Measurements from ENCODE around the gene RGS6. TPM values are rescaled to one million over a fixed set of nuclear protein-coding genes. Genes with fewer than 3 reads are reported as not detected.

The RGS6 gene
- total RNA-seq, 1 donor = not detected

DNA sequence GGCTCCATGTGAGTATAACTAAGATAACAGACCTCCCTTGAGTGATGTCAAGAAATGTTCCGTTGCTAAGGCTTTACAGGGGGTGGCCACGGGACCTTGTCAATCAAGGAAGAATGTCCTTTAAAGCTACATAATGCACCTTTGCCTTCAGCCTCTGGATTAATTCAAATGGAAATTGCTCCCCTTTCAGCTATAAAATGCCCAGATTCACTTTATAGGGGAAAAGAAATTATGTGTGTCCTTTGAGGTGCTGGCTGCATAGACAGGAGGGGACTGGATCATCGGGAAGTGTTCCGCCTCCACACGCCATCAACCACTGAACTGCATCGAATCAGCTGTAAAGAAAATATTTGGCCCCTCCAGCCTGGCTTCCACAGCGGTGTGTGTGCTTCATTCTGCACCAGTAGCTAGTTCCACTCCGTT, 546.3 kb downstream of the RGS6 start:
- Histone ChIP-seq H3K9me3 (ENCODE audit: low read depth, low read length) (no peaks in the 10 kb centered on the region), H2AFZ (ENCODE audit: low read length) (no peak overlapping the region), H3K79me2 (ENCODE audit: insufficient read depth, low read length) (no peaks in the 10 kb centered on the region), H3K4me3 (ENCODE audit: insufficient read depth, low read length) (no peak overlapping the region), H3K4me1 (ENCODE audit: insufficient read depth, low read length) (peaks cover 7% of the 10 kb centered on the region), H3K27ac (ENCODE audit: low read depth, low read length) (no peak overlapping the region), H3K36me3 (ENCODE audit: insufficient read depth, low read length) (no peaks in the 10 kb centered on the region), H4K20me1 (ENCODE audit: insufficient read depth, low read length) (no peaks in the 10 kb centered on the region), H3K4me2 (ENCODE audit: insufficient read depth, low read length) (no peak overlapping the region), H3K27me3 (ENCODE audit: insufficient read depth, low read length) (peaks cover 26% of the 10 kb centered on the region)
- TF ChIP-seq, protein P1, sequence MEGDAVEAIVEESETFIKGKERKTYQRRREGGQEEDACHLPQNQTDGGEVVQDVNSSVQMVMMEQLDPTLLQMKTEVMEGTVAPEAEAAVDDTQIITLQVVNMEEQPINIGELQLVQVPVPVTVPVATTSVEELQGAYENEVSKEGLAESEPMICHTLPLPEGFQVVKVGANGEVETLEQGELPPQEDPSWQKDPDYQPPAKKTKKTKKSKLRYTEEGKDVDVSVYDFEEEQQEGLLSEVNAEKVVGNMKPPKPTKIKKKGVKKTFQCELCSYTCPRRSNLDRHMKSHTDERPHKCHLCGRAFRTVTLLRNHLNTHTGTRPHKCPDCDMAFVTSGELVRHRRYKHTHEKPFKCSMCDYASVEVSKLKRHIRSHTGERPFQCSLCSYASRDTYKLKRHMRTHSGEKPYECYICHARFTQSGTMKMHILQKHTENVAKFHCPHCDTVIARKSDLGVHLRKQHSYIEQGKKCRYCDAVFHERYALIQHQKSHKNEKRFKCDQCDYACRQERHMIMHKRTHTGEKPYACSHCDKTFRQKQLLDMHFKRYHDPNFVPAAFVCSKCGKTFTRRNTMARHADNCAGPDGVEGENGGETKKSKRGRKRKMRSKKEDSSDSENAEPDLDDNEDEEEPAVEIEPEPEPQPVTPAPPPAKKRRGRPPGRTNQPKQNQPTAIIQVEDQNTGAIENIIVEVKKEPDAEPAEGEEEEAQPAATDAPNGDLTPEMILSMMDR (IDR thresholded peaks at IDR 0.05; ENCODE audit: extremely low read depth, low read depth, low read length) = no peak
- no peak for DNase-seq (ENCODE audit: insufficient read length, low spot score, missing footprints)

DNA sequence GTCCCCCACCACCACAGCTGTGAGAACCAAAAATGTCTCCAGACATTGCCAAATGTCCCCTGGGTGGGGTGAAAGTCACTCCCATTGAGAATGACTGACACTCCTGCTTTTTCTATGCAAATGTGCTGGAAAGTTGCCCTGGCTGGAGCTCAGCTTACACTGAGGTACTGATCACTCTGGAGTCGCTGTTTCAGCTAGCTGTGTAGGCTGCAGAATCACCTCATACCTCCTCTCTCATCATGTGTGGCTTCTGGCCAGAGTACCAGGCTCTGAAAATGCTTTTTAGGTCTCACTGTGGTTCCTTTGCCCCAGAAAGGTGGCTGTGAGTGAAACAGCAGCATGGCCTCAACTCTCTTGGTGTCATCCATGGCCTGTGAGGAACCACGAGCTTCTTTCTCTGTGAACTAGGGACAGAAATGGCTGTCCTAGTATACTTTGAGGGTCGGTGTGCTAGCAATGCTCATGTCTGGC, 547.3 kb downstream of the RGS6 start:
- Histone ChIP-seq H3K79me2 (ENCODE audit: insufficient read depth, low read length) (no peaks in the 10 kb centered on the region), H2AFZ (ENCODE audit: low read length) (no peak overlapping the region), H3K4me1 (ENCODE audit: insufficient read depth, low read length) (peaks cover 7% of the 10 kb centered on the region), H3K4me3 (ENCODE audit: insufficient read depth, low read length) (no peak overlapping the region), H3K36me3 (ENCODE audit: insufficient read depth, low read length) (no peaks in the 10 kb centered on the region), H3K27ac (ENCODE audit: low read depth, low read length) (no peak overlapping the region), H3K9me3 (ENCODE audit: low read depth, low read length) (no peaks in the 10 kb centered on the region), H3K27me3 (ENCODE audit: insufficient read depth, low read length) (peaks cover 26% of the 10 kb centered on the region), H3K4me2 (ENCODE audit: insufficient read depth, low read length) (no peak overlapping the region), H4K20me1 (ENCODE audit: insufficient read depth, low read length) (no peaks in the 10 kb centered on the region)
- TF ChIP-seq, protein P1 (IDR thresholded peaks at IDR 0.05; ENCODE audit: extremely low read depth, low read depth, low read length) = no peak
- DNase-seq (ENCODE audit: insufficient read length, low spot score, missing footprints) = no peak

DNA sequence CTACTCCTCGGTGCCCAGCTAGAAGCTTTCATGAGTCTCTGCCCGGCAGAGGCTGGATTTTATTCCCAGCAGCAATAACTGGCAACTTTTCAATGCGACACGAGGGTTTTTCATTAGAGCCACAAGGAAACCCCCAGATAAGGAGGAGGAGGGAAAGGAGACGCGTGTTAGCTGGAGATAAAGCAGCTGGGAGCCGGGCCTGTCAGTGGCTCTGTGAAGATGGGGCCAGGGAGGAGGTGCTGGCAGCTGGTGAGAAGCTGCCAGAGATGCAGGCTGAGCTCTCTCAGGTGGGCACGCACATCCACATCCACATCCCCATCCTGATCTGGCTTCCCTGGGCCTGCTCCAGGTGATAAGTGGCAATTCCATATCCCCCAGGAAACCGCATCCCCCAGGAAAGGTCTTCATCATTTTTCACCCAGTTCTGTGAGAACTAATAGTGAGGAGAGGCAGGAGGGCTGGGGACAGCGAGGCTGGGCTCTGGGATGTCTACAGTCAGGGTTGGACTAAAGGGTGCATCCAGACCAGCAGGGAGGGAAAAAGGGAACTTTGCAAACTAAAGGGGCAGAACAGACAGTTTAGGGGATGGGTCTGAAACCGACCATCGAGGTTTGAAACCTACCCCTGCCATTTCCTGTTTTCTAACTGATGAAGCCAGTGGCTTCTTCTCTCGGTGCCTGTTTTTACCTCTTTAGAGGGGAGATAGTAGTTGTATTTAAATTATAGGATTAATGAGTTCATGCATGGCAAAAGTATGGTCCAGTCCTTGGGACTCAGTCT, 548.4 kb downstream of the RGS6 start:
- TF ChIP-seq, protein P1 (IDR thresholded peaks at IDR 0.05; ENCODE audit: extremely low read depth, low read depth, low read length) = no peak
- H3K36me3 ChIP-seq (ENCODE audit: insufficient read depth, low read length) = no peaks in the 10 kb centered on the region
- peaks cover 7% of the 10 kb centered on the region for H3K4me1 ChIP-seq (ENCODE audit: insufficient read depth, low read length)
- H3K9me3 ChIP-seq (ENCODE audit: low read depth, low read length) = no peaks in the 10 kb centered on the region
- H3K27me3 ChIP-seq (ENCODE audit: insufficient read depth, low read length) = peaks cover 26% of the 10 kb centered on the region
- H4K20me1 ChIP-seq (ENCODE audit: insufficient read depth, low read length) = no peaks in the 10 kb centered on the region
- no peak overlapping the region for H3K27ac ChIP-seq (ENCODE audit: low read depth, low read length)
- no peak overlapping the region for H3K4me2 ChIP-seq (ENCODE audit: insufficient read depth, low read length)
- H3K79me2 ChIP-seq (ENCODE audit: insufficient read depth, low read length) = no peaks in the 10 kb centered on the region
- no peak for DNase-seq (ENCODE audit: insufficient read length, low spot score, missing footprints)
- H2AFZ ChIP-seq (ENCODE audit: low read length) = no peak overlapping the region
- no peak overlapping the region for H3K4me3 ChIP-seq (ENCODE audit: insufficient read depth, low read length)

DNA sequence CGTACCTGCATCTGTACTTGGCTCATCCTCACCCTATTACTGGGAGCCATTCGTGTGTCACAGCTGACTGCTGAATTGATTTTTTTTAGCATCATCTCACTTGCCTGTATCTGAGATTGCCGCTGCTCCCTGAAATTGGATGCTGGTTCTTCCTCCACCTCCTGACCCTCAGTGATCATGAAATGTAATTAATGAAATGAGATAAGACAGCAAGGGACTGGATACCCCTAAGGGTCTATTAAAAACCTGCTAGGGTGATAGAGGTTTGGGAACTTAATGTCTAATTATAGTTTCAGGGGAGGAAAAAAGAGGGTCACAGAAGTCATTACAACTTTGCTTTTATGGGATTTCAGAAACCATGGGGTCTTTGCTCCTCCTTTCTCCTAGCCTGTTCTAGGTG, 551.1 kb downstream of the RGS6 start:
- Histone ChIP-seq H3K9me3 (ENCODE audit: low read depth, low read length) (no peaks in the 10 kb centered on the region), H3K27me3 (ENCODE audit: insufficient read depth, low read length) (peaks cover 21% of the 10 kb centered on the region), H2AFZ (ENCODE audit: low read length) (no peak overlapping the region), H3K4me3 (ENCODE audit: insufficient read depth, low read length) (no peak overlapping the region), H3K79me2 (ENCODE audit: insufficient read depth, low read length) (no peaks in the 10 kb centered on the region), H3K4me2 (ENCODE audit: insufficient read depth, low read length) (no peak overlapping the region), H4K20me1 (ENCODE audit: insufficient read depth, low read length) (no peaks in the 10 kb centered on the region), H3K27ac (ENCODE audit: low read depth, low read length) (no peak overlapping the region), H3K36me3 (ENCODE audit: insufficient read depth, low read length) (no peaks in the 10 kb centered on the region), H3K4me1 (ENCODE audit: insufficient read depth, low read length) (no peaks in the 10 kb centered on the region)
- DNase-seq (ENCODE audit: insufficient read length, low spot score, missing footprints) = no peak
- TF ChIP-seq, protein P1 (IDR thresholded peaks at IDR 0.05; ENCODE audit: extremely low read depth, low read depth, low read length) = no peak

All from osteoblast (primary cell).